ENCODE data around the gene LPAR3.
"Not testable (repeated sequence)": the region's sequence is repeated elsewhere in the genome, so short reads cannot be mapped to it uniquely, and the experiment has no call there.

LPAR3 gene, protein sequence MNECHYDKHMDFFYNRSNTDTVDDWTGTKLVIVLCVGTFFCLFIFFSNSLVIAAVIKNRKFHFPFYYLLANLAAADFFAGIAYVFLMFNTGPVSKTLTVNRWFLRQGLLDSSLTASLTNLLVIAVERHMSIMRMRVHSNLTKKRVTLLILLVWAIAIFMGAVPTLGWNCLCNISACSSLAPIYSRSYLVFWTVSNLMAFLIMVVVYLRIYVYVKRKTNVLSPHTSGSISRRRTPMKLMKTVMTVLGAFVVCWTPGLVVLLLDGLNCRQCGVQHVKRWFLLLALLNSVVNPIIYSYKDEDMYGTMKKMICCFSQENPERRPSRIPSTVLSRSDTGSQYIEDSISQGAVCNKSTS

DNA sequence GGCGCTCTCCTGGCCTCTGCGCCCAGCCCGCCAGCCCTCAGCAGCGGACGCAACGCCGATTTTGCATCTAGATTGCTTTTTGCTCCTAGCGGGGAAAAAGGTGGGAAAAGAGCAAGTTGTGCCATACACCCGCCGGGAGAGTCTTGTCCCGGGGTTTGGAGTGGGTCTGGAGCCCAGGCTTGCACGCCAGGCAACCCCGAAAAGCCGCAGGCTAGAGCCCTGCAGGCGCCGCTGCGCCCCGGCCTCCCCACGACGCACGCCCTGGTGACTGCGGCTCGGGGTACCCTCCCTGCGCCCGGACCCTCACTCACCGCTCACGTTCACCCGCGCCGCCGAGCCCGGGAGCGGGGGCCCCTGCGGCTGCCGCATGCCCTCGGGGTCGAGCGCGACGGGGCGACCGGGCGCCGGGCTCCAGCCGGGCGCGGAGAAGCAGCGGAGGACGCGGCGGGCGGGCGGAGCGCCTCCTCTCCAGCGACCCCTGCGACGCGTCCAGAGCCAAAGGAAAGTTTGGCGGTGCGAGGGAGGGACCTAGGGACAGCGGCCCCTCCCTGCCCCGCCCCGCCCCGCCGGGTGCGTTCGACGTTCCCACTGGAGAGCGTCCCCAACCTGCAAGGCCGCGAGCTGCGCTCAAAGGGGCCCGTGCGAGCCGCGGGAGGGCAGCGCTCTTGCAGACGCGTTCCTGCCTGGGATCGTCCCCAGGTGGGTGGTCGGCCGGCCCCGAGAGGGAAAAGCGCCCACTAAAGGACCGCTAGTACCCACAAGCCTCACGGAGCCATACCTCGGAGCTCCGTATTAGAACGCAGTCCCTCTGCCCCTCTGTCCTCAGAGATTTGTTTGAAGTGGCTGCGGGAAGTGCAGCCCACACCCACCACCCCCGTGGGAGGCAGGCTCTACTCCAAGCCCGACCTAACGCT is at the start of gene LPAR3:
LPAR3 (minus strand) TSS at position 502 of the 914 bp plus-strand sequence. CDS start 27,086 bp downstream, outside the sequence.
- no peak for FAIRE-seq

- FAIRE-seq: no peak
Observed at GRCh38 chr1:84941843-84942242, 48.8 kb upstream of the LPAR3 start.

DNA sequence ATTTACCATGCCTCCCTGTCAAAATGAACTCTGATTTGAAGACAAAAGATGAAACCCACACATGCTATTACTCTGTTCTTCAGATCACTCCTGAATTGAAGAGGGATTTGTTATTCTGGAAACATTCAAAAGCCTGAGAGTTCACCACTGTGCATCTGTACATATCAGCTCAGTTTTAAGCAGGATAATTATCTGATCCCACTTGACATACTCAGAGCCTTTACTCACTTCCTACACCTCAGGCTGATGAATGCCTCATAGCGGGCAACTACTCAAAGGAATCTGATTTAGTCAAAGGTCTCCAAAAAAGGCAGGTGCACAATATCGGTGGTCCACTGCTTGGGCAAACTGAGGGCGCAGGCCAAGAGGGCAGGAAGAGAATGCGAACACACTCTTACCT is 47.5 kb upstream of the LPAR3 start:
- FAIRE-seq: no peak

DNA sequence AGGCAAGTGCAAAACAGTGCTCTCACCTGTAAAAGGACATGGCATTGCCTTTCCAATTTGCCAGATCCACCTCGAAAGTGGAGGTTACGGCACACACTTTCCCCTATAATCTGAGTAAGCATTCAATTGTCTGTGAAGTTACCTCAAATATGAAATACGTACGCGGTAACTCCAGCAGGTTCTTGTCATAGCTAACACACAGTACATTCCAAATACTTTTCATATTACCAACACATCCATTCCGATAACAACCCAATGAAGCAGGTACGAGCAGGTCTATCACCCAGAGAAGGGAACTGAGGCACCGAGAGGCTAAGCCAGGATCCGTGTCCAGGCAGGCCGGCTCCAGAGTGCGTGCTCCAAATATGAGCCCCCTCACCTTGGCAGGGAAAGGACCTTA is 46.8 kb upstream of the LPAR3 start:
- no peak for FAIRE-seq

DNA sequence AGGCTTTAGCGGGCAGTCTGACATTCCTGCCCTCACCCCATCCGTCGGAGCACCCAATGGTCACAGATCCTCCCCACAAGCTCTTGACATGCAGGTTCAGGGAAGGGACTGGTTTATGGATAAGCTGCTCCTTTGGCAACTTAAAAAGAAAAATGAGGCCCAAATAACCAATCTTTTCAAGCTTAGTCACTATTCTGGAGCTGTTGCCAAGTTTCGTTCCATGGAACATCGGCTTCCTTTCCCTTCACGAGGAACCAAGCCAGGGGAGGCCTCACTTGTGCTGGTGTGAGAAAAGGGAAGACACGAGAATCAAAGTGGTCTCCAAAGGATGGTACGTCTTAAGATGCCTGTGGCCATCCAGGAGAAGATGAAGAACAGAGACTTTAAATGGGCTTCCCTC is 46.1 kb upstream of the LPAR3 start:
- FAIRE-seq: no peak

DNA sequence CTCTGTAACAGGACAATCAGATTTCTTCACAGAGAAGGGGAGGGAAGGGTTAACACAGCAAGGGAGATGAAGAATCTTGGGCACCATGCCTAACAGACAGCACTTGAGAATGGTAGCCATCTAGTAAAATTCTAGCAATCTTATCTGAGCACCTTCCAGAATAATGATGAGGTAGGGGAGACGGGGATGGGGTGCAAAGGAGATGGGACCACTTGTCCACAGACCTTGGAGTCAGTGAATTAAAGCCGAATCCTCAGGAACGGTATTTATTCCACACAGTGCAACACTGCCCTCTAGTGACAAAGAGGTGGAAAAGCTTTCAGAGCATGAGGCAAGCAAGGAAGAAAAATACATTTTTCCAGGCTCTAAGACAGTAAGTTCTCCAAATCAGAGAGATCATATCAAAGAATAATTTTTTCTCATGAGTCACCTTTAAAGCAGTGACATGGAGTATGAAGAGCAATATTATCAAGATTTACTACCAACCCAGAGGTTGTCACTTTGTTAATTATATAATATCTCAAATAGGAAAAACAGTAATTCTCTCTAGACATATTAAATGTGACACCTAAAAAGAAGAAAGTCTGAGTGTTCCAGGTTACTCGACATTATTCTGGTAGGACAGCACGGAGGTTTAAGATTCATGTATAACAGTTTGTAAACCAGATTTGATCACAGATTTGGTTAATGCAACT is 43.3 kb upstream of the LPAR3 start:
- peak; percentile 94 for FAIRE-seq

DNA sequence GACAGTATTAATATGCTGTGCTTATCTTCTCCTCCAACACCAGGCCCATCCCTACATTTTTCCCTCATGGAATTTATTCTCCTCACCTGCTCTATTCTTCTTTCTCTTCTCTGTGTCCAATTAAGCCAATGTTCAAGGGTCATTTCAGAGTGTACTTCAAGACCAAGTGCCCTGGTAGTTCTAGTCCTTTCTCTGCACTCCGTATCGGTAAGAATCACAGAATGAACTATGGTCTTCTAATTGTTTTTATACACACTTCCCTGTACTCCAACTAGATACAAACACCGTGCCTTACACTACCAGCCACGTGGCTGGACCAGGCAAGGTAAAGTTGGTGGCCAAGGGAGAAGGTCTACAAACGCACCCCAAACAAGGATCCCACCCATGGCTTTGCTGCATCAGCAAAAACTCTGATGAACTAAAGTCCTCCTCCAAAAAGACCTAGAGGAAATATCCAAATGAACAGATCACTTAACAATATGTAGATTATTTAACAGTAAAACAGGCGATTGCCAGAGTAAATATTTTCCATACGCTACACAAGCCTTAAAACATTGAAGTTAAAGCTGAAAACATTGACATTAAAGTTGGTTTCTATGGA is 40.1 kb upstream of the LPAR3 start:
- no peak for FAIRE-seq

DNA sequence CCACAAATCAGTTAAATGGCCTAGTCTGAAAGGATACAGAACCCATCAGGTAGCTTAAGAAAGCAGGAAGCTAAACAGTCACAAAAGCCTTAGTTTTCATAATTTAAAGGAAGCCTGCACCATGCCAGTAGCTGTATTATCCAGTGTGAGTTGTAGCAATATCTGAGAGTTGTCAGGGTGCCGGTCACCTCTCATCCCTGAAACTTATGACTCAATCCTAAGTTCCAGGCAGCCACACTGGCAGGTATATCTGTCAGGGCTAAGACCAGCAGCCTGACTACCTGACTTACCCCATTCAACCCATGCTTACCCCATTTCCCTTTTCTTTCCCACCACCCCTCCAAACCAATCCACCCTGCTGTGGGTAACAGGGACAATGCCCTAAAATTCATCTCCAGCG is 37.8 kb upstream of the LPAR3 start:
- FAIRE-seq: no peak

GRCh38 chr1:84930329-84930728 is 37.3 kb upstream of the LPAR3 start:
- no peak for FAIRE-seq

DNA sequence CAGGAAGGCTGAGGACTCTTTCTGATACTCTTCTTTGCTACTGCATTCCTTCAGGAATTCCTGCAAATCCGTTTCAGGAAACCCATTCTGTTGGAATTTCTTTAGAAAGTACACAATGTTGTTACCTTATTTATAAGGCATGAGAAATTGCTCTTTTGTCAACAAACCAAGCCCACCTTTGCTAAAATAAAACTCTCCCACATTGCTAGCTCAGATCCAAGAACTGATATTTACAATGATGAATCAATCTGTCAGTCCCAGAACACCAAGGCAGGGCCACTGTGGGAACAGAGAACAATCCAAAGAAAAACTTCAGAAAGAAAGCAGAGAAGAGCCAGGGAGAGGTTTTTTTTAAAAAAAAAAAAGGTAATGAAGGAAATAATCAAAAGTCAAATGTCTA is 36.6 kb upstream of the LPAR3 start:
- no peak for FAIRE-seq

DNA sequence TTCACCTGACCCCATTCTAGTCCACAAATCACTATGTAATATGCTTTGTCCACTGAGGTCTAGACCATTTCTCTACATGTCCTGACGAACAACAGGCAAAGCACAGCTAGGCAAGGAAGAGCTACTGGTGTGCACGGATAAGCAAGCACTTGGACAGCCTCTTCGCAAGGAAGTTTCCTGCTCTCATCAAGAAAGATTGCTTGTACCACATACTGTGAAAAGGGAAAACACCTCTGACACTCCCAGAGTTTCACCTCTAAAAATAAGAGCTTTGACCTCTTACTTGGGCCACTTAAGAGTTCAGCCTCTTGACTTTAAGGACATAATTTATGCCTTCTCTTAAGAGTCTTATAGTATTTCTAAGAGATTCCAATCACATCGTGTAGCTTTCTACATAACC is 36.0 kb upstream of the LPAR3 start:
- no peak for FAIRE-seq

DNA sequence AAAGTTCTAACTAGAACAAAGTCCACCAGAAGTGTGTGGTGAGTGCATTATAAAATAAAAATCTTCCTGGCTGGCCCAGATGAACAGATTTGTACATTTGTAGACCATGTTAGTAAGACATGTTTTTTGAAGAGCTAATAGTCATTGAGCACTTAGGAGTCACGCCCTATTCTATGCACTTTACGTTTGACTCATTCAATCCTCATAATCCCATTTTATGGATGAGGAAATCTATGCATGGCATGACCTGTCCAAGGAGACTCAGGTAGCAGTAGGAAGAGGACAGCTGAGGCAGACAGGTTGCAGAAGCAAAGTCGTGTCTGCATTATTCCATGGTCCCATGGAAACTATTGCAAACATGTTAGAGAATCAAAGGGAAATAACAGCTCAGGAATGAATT is 30.3 kb upstream of the LPAR3 start:
- no peak for FAIRE-seq

GRCh38 chr1:84920159-84920558 is 27.2 kb upstream of the LPAR3 start:
- no peak for FAIRE-seq

- no peak for FAIRE-seq
Observed at GRCh38 chr1:84919461-84919970, 26.5 kb upstream of the LPAR3 start.

DNA sequence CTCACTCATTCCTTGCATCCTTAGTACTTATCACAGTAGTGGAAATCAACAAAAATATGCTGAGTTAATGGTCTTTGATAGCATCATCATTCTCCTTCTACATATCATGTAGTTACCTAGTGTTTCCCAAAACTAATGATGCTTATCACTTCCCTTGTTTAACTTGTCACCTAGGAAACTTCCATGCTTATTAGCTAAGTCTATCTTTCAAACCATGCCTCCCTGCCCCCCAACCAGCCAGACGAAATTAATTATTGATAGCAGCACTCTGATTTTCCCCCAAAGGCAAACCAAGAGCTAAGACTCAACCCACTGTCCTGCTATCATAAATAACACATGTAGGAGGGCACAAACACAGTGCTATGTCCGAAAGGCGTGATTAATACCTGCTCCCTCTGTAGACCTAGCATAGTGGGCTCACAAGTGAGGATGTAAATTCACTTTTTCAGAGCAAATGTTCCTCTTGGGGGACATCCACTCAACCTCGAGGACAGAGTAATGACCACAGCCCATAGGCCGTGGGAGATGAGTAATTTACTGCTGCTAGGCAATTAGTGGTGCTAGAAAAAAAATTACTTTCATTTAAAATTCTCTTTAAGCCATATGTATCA is 25.8 kb upstream of the LPAR3 start:
- no peak for FAIRE-seq

DNA sequence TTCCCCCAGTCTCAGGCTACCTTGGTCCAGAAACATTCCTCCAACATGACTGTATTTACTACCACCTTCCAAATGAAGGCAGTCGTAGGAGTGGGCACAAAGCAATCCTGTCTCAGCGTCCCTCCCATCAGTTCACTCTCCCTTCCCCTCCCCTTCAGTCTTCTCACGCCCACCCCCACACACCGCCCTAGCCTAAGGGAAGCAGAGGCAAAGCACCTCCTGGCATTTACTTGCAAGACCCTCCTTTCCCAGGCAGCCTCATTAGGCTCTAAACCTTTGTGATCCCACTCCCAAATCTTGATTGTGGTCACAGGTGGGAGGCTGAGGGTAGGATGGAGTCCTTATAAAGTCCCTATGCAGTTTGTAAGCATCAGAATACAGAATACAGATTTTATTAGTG is 23.9 kb upstream of the LPAR3 start:
- FAIRE-seq: no peak

- FAIRE-seq: peak; percentile 94
Observed at GRCh38 chr1:84913555-84913892, 20.5 kb upstream of the LPAR3 start.

GRCh38 chr1:84912726-84913554 is 19.9 kb upstream of the LPAR3 start:
- peak; percentile 27 for FAIRE-seq

GRCh38 chr1:84908746-84909464 is 15.9 kb upstream of the LPAR3 start:
- not testable (repeated sequence) for FAIRE-seq

- FAIRE-seq: no peak
Observed at GRCh38 chr1:84907095-84907827, 14.3 kb upstream of the LPAR3 start.
